Neural progenitor cell (in vitro differentiated cells): Measurements from ENCODE around the gene KRTAP12-2.

Source experiments
- CTCF ChIP-seq: fragments of 200-600 bp; sonication (generic); IDR thresholded peaks from 2 replicates; pipeline ENCODE4 v1.5.1; 2017; ENCODE audit warnings: antibody characterized with exemption, mild to moderate bottlenecking
- EZH2 ChIP-seq: fragments of 200-600 bp; sonication (generic); IDR thresholded peaks from 2 replicates; pipeline ENCODE4 v1.6.1; 2017; ENCODE audit warnings: antibody characterized with exemption, mild to moderate bottlenecking, moderate library complexity
- EZH2phosphoT487 ChIP-seq: fragments of 200-600 bp; sonication (generic); IDR thresholded peaks from 2 replicates; pipeline ENCODE4 v1.6.1; 2017; ENCODE audit warnings: antibody characterized with exemption

GRCh38 chr21:44657635-44658540 is 8.8 kb downstream of the KRTAP12-2 start, which contains the start of gene KRTAP12-3:
- TF ChIP-seq CTCF: no peak
- no peak for TF ChIP-seq EZH2phosphoT487
- no peak for TF ChIP-seq EZH2
